Keratinocyte (primary cell): ENCODE results near the gene RNF180. TPM values are rescaled to one million over a fixed set of nuclear protein-coding genes. Genes with fewer than 3 reads are reported as not detected.

Experiments
- DNase-seq: peaks from one replicate; pipeline ENCODE4 v3.0.0-alpha.2; 2011; ENCODE audit warnings: low read depth, missing footprints, low spot score
- FAIRE-seq: peaks from 2 replicates; lab custom pipeline; 2011; peaks lifted over from hg19 to GRCh38; lab: Jason Lieb, UNC
- H2AFZ ChIP-seq: 2 replicates; pipeline ENCODE4 v1.6.0; 2012; ENCODE audit warnings: low read length, control low read depth, inconsistent platforms; ENCODE audit not compliant: control insufficient read depth
- H3K27ac ChIP-seq: 2 replicates; pipeline ENCODE4 v1.5.1; 2011; ENCODE audit warnings: low read length; ENCODE audit not compliant: control insufficient read depth, insufficient read depth
- H3K27me3 ChIP-seq: 3 replicates; pipeline ENCODE4 v1.6.0; 2011; ENCODE audit warnings: low read length; ENCODE audit not compliant: control insufficient read depth, insufficient read depth; ENCODE audit errors: extremely low read depth
- H3K36me3 ChIP-seq, 2 experiments: 2 replicates in 1 of 2; 3 replicates in 1 of 2; pipeline ENCODE4 v1.5.1; 2011; ENCODE audit warnings: low read length in 2 of 2, mild to moderate bottlenecking in 1 of 2; ENCODE audit not compliant: control insufficient read depth in 2 of 2, insufficient read depth in 2 of 2; ENCODE audit errors: extremely low read depth in 1 of 2
- H3K4me1 ChIP-seq: 3 replicates; pipeline ENCODE4 v1.5.1; 2011; ENCODE audit warnings: low read length; ENCODE audit not compliant: control insufficient read depth, insufficient read depth; ENCODE audit errors: extremely low read depth
- H3K4me2 ChIP-seq: 3 replicates; pipeline ENCODE4 v1.6.0; 2011; ENCODE audit warnings: low read depth, low read length; ENCODE audit not compliant: control insufficient read depth, insufficient read depth; ENCODE audit errors: extremely low read depth
- H3K4me3 ChIP-seq, 3 experiments: fragments of 200-600 bp in 1 of 3; sonication (generic) in 1 of 3; 2 replicates in 2 of 3; 3 replicates in 1 of 3; pipeline ENCODE4 v1.5.1; 2011 to 2016; ENCODE audit warnings: low read length in 3 of 3, mild to moderate bottlenecking in 3 of 3, control low read depth in 2 of 3, inconsistent platforms in 1 of 3, low read depth in 1 of 3, mixed read lengths in 1 of 3, mixed run types in 1 of 3, moderate library complexity in 1 of 3; ENCODE audit not compliant: control insufficient read depth in 2 of 3, insufficient read depth in 2 of 3; ENCODE audit errors: extremely low read depth in 1 of 3
- H3K79me2 ChIP-seq: 2 replicates; pipeline ENCODE4 v1.6.0; 2012; ENCODE audit warnings: low read length; ENCODE audit not compliant: control insufficient read depth, insufficient read depth
- H3K9ac ChIP-seq: 3 replicates; pipeline ENCODE4 v1.6.0; 2011; ENCODE audit warnings: low read length; ENCODE audit not compliant: control insufficient read depth, insufficient read depth; ENCODE audit errors: extremely low read depth
- H3K9me1 ChIP-seq: 3 replicates; pipeline ENCODE4 v1.6.0; 2011; ENCODE audit warnings: low read length; ENCODE audit not compliant: control insufficient read depth, insufficient read depth; ENCODE audit errors: extremely low read depth
- H3K9me3 ChIP-seq: 2 replicates; pipeline ENCODE4 v1.5.1; 2012; ENCODE audit warnings: low read depth, low read length; ENCODE audit not compliant: control insufficient read depth
- H4K20me1 ChIP-seq: 3 replicates; pipeline ENCODE4 v1.6.0; 2011; ENCODE audit warnings: low read length; ENCODE audit not compliant: control insufficient read depth, insufficient read depth; ENCODE audit errors: extremely low read depth
- CTCF ChIP-seq, 3 experiments: IDR thresholded peaks in 1 of 3; conservative IDR thresholded peaks in 1 of 3; optimal IDR thresholded peaks in 1 of 3; 2 replicates in 2 of 3; 3 replicates in 1 of 3; pipeline versions ENCODE3 to v1.5.1; 2011; ENCODE audit warnings: low read length in 3 of 3, mild to moderate bottlenecking in 3 of 3, moderate library complexity in 2 of 3, control low read depth in 1 of 3, inconsistent platforms in 1 of 3; ENCODE audit not compliant: insufficient read depth in 2 of 3; ENCODE audit errors: extremely low read depth in 1 of 3
- EZH2 ChIP-seq: IDR thresholded peaks from one replicate; pipeline ENCODE4 v1.6.1; 2012; ENCODE audit warnings: inconsistent platforms, mild to moderate bottlenecking, low read length, moderate library complexity
- dilution Hi-C: fragments of 300-500 bp; cut with MboI; formaldehyde crosslinking; loops from one replicate; pipeline ENCODE4 v1.7.0; 2020; ENCODE audit warnings: low sequenced_read_pairs; ENCODE audit not compliant: extremely low pct_ligation_motif_present
- polyA plus RNA-seq, 5 experiments: library from polyadenylated mRNA; depleted of rRNA in 3 of 5; stranded (reverse) in 3 of 5; stranded (forward) in 1 of 5; unstranded in 1 of 5; fragments of >200 nt; gene quantifications; 1 replicate in 1 of 5; 2 replicates in 3 of 5; 3 replicates in 1 of 5; pipeline versions ENCODE4 v1.2.1 to v1.2.3, GENCODE V29; 2011 to 2012; ENCODE audit warnings: missing spikeins in 2 of 5, low read depth in 1 of 5, low replicate concordance in 1 of 5

The RNF180 gene
- polyA plus RNA-seq, 1 donor (not counting 4 experiments of a cell fraction or from before 2014, with no cell fraction given) = 2.4 TPM

- Histone ChIP-seq H3K4me3 (no peak overlapping the region), H3K27ac (no peak overlapping the region), H4K20me1 (no peaks in the 10 kb centered on the region), H3K27me3 (no peaks in the 10 kb centered on the region), H2AFZ (no peak overlapping the region), H3K4me1 (no peaks in the 10 kb centered on the region), H3K79me2 (no peaks in the 10 kb centered on the region), H3K9me1 (no peaks in the 10 kb centered on the region), H3K4me2 (no peak overlapping the region), H3K36me3 (no peaks in the 10 kb centered on the region), H3K9ac (no peak overlapping the region), H3K9me3 (no peaks in the 10 kb centered on the region)
- FAIRE-seq = no peak
- no peak for DNase-seq
- dilution Hi-C loops = no loop called here
- TF ChIP-seq EZH2 (no peak), CTCF (optimal IDR thresholded peaks at IDR 0.05 in 1 of 3, IDR thresholded peaks at IDR 0.05 in 1 of 3, conservative IDR thresholded peaks at IDR 0.05 in 1 of 3; ENCODE audit: extremely low read depth in 1 of 3, insufficient read depth in 2 of 3, low read length in 3 of 3) (no peak)
Measured at GRCh38 chr5:64417390-64417789, 251.7 kb downstream of the RNF180 start.

GRCh38 chr5:64418013-64418412 is 252.4 kb downstream of the RNF180 start:
- Histone ChIP-seq H3K4me2 (no peak overlapping the region), H3K4me1 (no peaks in the 10 kb centered on the region), H3K9ac (no peak overlapping the region), H3K36me3 (no peaks in the 10 kb centered on the region), H4K20me1 (no peaks in the 10 kb centered on the region), H3K27me3 (no peaks in the 10 kb centered on the region), H3K9me1 (no peaks in the 10 kb centered on the region), H3K9me3 (no peaks in the 10 kb centered on the region), H2AFZ (no peak overlapping the region), H3K27ac (no peak overlapping the region), H3K79me2 (no peaks in the 10 kb centered on the region), H3K4me3 (no peak overlapping the region)
- no peak for DNase-seq
- dilution Hi-C loops = no loop called here
- TF ChIP-seq EZH2 (no peak), CTCF (optimal IDR thresholded peaks at IDR 0.05 in 1 of 3, IDR thresholded peaks at IDR 0.05 in 1 of 3, conservative IDR thresholded peaks at IDR 0.05 in 1 of 3; ENCODE audit: extremely low read depth in 1 of 3, insufficient read depth in 2 of 3, low read length in 3 of 3) (no peak)
- no peak for FAIRE-seq

Other genes with a start within 250 kb of the RNF180 start
- not detected in 3 replicates for gene HTR1A, start 203.4 kb upstream of the RNF180 start, polyA plus RNA-seq